HG03457 (cell line): ENCODE data around the gene ABCC9.
"Not testable (repeated sequence)": the region's sequence is repeated elsewhere in the genome, so short reads cannot be mapped to it uniquely, and the experiment has no call there.

ENCODE experiments used
- ATAC-seq: cut with Tn5 transposase; IDR thresholded peaks from one replicate; pipeline ENCODE4 v1.9.1; 2021; ENCODE audit warnings: moderate number of reproducible peaks; ENCODE audit not compliant: unreplicated experiment

The ABCC9 gene

DNA sequence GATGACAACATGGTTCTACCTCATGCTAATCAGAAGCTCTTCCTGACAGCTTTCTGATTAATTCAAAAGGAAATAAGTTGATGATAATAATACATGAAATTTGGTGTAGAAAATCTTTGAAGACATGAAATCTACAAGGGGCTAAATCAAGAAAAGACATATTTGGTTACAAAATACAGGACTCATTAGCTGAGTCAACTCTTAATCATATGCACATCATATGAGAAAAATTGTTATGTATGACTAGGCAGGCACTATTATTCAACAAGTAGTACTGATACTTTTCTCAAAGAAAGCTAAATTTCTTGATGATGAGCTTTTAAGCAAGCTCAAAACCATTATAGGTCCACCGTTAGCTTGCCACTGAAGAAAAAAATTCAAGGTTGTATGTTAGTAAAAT, 7.1 kb downstream of the ABCC9 start:
- no peak for ATAC-seq

DNA sequence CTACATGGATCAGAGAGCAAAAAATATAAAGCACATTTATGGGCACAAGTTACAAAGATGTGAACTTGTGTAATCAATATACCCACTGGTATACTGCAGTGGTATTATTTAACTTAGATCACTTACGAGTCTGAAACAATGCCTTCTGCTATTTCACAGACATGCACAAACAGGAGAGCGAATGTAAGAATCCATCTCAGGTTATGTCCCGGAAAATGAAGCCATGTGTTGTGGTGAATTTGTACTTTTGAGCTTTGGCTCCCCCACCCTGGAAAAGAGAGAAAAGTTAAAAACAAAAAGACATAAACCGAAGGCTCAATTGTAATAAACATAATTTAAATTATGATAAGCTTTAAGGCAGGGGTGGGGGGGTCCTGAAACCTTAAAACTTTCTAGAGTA, 7.6 kb downstream of the ABCC9 start:
- ATAC-seq = no peak

DNA sequence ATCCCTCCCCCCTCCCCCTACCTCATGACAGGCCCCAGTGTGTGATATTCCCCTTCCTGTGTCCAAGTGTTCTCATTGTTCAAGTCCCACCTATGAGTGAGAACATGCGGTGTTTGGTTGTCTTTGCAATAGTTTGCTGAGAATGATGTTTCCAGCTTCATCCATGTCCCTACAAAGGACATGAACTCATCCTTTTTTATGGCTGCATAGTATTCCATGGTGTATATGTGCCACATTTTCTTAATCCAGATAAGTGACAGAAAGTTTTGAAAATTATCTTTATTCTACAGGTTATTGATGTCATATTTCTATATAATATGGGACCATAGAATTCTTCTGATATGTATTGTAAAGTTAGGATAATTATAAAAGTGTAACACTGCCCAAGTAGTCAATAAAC, 11.3 kb downstream of the ABCC9 start:
- not testable (repeated sequence) for ATAC-seq

DNA sequence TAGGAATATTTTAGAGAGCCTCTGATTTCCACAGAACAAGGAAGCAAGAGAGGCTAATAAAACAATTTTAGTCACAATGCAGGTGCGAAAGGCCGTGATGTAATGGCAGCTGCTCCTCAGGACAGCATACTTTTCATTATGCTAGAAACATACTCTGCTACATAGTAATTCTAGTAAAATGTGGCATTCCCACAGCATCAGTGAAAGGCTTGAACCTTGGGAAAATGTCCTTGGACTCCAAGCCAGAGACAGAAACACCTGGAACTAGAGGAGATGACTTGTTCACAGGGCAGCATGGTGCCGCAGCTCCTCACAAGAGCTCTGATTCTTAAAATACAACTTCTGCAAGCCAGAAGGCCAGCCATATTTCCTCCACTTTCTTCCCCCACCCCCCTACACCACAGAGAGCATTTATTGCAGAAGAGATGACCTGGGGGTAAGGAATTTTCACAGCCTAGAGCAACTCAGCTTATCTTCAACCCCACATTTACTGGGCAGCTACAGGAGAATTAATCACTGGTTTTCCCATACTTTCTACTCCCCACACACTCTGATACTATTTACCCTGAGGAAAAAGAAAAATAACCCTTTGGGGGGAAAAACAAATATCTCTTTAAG, 15.8 kb downstream of the ABCC9 start:
- no peak for ATAC-seq

DNA sequence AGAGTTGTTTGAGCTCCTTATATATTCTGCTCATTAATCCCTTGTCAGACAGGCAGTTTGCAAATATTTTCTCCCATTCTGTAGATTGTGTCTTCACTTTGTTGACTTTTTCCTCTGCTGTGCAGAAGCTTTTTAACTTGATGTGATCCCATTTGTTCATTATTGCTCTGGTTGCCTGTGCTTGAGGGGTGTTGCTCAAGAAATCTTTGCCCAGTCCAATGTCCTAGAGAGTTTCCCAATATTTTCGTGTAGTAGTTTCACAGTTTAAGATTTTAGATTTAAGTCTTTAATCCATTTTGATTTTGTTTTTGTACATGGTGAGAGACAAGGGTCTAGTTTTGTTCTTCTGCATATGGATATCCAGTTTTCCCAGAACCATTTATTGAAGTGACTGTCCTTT, 19.8 kb downstream of the ABCC9 start:
- no peak for ATAC-seq

DNA sequence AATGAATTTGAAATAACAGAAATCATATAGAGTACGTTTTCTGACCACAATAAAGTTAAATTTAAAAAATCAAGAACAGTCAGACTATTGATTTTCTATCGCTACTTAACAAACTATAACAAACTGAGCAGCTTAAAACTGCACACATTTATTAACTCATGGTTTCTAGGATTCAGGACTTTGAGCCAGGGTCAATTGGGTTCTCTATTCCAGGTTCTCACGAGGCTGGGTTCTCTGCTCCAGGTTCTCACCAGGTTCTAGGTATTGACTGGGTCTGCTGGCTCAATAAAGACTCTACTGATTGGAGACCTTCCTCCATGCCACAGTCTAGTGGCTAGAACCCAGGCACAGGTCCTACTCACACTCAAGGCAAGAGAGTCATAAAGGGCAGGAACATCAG, 22.8 kb downstream of the ABCC9 start:
- no peak for ATAC-seq

DNA sequence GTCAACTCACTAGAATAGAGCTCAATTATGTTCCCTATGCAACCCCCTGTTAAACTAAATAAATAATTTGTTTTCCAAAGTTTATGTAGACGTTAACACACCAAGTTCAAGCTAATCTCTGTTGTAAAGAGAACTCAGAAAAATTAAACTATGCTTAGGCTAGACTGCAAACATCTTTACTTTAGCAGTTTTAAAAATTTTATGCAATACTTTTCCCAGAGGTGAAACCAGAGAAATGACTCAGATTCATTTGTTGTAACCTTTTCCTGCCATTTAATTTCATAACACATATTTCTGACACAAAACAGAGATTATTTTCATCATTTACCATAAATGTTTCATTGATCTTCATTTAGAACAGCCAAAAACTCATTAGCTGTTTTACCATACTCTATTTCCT, 27.4 kb downstream of the ABCC9 start:
- ATAC-seq = no peak

DNA sequence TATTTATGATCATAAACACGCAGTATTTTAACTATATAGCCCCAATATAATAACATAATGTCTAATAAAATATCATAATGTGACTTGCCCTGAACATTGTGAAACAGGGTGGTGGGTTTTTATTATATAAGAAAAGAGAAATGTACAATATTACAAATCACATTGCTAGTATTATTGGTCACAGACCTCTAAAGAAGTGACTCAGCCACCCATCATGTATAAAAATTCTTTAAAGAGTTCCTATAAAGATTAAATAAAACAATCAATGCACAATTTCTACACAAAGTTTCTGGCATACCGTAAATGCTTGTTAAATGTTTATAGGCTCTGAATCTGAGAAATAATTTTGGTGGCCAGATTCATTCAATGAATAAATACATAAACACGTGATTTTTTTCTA, 28.9 kb downstream of the ABCC9 start:
- no peak for ATAC-seq

DNA sequence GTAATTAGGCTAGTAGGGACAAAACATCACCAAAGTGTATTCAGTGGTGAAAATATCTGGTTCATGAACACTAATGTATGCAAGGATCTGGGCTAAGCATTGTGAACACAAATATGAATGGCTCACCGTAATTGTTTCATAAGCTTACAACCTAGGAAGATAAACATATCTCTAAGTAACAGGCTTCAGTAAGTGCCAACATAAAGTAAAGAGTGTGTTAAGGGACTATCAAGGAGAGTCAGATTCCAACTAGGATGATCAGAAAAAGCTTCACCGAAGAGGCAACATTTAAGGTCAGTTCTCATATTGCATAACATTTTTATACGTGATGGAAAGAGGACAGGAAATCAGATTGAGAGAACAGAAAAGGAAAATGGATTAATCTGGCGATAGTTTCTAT, 29.4 kb downstream of the ABCC9 start:
- no peak for ATAC-seq

DNA sequence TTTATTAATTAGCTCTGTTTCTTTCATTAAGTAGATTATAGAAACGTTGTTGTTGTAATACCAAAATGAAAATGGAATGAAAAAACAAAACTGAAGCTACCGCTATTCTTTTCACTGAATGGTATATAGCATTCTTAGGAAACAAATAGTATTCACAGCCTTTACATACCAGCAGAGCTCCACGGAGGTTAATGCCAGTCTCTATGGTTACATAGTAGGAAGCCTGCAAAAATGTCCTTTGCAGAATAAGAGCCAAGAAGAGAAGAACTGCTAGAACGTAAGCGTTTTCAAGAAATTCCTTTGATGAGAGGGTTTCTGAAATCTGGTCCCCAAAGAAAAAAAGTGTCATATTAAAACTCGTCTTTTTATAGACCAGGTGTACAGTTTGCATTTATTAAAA, 30.6 kb downstream of the ABCC9 start:
- ATAC-seq = no peak

DNA sequence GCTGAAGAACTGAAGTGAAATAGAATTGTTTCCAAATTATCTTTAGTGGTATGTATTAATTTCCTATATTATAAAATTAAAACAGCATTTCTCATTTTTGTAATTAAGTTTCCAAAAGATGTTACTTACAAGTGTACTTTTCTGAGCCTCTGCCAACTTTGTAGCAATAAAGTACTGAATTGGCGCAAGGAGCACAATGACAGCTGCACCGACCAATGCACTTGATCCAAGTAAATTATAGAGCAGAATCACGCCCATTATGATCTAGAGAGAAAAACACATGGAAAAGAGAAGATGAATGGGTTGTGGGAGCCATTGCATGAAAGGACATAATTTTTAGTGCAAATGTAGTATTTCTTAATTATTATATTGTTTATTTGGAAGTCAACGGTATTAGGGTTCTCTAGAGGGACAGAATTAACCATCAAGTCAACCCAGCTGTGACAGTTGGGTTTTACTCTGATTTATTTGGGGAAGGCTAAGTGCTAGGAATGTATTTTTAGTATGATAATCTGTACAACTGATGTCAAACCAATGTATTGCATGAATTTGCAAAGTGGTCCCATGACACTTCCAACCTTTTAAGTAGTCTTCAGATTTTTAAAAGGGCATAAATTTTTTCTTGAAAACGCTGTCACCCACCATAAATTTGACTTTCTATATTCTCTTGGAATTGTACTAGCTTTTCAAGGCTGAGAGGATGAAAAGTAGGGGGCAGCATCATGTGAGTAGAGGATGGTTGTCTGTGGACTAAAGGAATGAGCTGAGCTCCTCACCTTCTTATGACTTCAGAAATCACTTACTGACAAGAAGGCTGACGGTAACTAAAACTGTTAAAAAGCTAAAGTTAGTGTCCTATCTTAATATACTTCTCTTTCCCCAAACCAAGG, 33.0 kb downstream of the ABCC9 start:
- no peak for ATAC-seq

DNA sequence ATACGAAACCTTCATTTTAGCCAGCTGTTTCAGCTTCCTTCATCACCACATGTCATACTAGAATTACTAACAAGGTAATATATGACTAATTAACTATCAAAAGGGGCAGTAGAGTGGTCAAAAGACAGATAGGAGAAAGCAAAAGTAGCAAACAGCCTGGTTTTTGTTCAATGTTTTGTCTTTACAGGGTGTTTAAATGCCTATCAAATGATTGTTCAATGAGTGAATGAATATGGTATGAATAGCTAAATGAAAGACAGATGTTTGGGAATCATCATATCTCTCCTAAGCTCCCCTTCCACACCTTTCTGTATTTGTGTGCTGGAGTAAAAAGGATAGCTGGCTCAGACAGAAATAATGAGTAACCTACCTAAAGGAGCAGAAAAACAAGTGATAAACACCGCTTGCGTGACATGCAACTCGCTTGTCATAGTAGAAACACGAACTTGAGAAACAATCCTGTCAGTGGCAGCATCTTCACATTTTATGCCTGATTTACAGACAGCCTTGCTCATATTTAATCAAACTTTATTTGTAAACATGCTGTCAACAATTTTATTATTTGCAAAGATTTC, 34.2 kb downstream of the ABCC9 start:
- no peak for ATAC-seq

DNA sequence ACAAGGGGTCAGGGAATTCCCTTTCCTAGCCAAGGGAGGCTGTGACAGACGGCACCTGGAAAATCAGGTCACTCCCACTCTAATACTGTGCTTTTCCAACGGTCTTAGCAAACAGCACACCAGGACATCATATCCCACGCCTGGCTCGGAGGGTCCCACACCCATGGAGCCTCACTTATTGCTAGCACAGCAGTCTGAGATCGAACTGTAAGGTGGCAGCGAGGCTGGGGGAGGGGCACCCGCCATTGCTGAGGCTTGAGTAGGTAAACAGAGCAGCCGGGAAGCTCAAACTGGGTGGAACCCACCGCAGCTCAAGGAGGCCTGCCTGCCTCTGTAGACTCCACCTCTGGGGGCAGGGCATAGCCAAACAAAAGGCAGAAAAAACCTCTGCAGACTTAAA, 41.7 kb downstream of the ABCC9 start:
- not testable (repeated sequence) for ATAC-seq

DNA sequence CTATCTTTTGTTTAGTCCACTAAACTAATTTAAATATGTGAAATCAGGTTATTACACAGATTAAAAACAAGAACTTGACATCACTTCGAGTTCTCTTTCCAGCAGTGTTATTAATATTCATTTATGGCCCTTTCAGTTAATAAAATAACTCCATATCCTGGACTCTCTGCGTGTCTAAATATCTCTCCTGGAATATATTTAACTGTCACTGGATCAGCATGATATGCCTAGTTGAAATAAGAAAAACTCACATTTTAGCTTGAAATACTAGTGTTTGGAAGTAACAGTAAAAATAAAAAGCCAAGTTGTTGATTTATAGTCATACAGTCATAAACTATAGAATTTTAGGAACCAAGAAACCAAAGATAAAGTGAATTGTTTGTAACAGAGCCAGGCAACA, 45.6 kb downstream of the ABCC9 start:
- ATAC-seq = no peak

DNA sequence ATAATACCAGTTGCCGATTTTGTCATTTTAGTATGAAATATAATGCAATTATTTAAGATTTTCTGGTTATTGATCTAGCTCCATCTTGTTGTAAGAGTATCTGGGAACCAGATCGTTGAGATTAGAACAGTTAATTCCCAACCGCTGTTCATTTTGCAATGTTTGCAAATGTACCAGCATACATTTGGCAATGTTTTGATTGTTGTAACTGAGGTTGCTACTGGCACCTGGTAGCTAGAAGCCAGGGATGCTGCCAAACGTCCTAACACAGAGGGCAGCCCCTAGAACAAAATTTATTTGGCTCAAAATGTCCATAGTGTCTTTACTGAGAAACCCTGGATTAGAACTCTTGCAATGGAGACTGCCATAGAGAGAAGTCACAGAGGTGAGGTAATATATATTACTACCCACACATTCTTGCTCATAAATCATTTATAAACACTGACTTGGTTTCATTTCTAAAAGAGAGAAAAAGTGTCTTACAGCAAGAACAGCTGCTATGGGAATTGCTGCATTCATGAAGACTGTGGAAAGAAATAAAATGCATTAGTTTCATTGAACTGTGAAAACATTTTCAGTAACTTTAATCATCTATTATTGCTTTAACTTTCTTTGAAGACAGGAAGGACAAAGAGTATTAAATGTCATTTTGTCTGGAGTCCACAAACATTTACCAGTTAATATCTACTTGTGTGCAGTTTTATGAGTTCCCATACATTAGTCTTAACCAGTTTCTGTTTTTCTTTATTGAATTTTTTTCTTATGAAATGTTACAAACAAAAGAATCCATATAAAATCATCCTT, 46.2 kb downstream of the ABCC9 start:
- no peak for ATAC-seq

DNA sequence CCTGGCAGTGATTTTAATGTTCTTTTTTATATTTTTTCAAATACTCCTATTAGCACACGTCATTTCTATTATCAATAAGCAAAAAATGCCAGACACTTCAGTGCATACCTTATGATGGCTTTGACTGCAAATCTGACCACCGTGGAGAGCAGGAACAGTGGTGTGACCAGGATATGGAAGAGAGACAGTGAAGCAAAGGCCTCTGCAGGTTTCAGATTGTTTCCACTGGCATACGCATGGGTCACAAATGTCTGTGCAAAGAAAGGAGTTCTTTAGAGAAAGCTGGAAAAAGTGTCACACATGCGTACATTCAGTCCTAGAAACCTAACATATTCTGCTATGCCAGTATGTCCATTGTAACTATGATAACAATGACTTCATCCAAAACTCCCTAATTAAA, 47.3 kb downstream of the ABCC9 start:
- no peak for ATAC-seq

DNA sequence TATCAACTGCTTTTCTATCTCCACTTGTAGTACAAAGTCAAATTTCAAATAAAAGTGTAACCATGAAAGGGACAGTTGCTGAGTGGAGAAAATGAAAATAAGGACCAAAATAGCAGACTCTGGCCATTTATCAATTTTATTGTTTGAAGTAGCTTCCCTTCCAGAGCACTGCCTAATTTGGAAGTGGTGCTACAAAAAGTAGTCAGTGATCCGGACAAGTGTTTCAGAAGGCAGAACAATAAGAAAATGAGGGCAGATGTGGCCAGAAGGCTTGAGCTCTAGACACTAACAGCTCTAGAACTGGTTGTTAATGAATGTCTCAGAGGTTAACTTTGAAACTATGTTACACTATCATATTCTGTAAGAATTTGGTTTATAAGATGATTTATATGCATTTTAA, 48.9 kb downstream of the ABCC9 start:
- no peak for ATAC-seq

DNA sequence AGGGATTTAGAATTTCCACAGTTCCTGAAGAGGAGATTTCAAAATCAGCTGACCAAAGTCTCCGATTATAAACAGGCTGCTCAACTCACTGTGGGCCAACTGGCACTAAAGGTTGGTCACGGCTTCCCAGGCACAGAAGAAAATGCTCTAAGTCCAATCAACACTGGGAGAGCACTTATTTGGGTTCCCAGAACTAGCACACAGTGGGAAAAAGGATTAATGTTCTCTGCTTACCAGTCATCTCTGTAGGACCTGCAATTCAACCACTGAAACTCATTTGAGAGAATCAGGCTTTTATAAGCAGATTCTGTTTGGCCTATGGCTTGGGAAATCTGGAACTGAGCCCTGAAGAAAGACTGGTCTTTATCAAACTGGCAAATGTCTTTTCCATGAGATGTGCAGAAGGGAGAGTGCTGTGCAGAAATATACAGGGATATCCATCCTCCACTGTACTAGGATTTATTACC, 49.4 kb downstream of the ABCC9 start:
- ATAC-seq = no peak

DNA sequence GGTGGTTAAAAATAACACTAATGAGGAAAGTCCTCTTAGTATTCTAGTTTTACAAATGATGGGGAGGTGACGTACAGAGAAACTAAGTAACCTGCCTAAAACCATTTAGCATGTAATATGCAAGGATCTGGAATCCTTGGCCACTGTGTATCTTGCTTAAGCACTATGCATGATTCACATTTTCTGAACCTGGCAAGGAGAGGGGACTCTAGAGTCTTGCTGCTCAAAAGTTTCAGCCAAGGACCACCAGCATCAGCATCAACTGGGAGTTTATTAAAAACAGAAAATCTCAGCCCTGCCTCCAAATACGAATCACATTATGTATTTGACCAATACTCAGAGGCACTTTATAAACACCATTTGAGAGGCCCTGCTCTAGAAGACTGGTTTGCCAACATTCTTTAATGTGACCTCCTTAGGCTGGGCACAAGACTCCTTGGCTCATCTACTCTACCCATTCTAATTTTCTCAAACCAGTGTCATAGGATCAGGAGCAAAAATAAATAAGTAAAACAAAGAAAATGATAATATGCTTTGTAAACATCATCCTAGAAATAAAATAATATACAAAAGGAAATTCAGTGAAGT, 52.9 kb downstream of the ABCC9 start:
- no peak for ATAC-seq

DNA sequence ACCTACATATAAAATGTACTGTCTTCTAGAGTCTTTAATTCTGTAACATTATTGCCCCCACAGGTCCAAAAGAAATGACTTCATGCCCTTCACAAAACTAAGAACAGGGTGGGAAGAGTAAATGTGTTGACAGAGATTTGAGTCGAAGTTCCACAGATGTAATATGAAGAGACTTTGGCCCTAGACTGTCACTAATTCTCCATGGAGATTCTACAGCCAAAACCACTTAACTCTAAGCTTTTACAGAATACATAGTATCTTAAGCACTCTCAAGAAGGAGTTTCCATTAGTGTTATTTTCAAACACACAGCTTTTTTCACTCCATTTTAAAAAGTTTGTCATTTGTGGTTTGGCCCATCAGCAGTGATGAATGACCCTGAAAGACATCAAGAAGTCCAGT, 56.3 kb downstream of the ABCC9 start:
- no peak for ATAC-seq

DNA sequence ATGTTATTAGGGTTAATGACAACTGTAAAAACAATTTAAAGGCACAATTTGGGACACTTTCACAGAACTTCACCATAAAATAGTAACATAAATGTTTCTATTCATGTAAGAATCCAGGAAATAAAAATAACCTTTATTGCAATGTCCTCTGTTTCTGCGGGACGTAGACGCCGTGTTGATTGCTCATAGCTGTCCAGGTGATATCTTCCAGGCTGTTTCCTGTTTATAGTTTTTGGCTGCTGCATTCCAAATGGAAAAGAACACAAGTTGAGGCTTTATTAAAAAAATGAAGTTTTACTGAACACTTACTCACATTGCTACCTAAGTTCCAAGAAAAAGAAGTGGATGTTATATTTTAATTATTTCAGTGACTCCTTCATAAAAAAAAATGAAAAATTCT, 58.6 kb downstream of the ABCC9 start:
- no peak for ATAC-seq
